Osteocyte (in vitro differentiated cells): Measurements from ENCODE around the gene ACOXL. TPM values are rescaled to one million over a fixed set of nuclear protein-coding genes. Genes with fewer than 3 reads are reported as not detected.

Experiments
- DNase-seq: peaks from one replicate; pipeline ENCODE4 v3.0.0; 2021; ENCODE audit warnings: mixed read lengths; ENCODE audit not compliant: unreplicated experiment; ENCODE audit errors: extremely low spot score
- H3K27ac Mint-ChIP-seq: one replicate; pipeline ENCODE4 v1.8.0; 2021; ENCODE audit warnings: mild to moderate bottlenecking, mixed read lengths; ENCODE audit not compliant: unreplicated experiment
- H3K27me3 Mint-ChIP-seq: one replicate; pipeline ENCODE4 v1.8.0; 2021; ENCODE audit warnings: mixed read lengths; ENCODE audit not compliant: unreplicated experiment
- H3K36me3 Mint-ChIP-seq: one replicate; pipeline ENCODE4 v1.8.0; 2021; ENCODE audit warnings: mixed read lengths; ENCODE audit not compliant: unreplicated experiment
- H3K4me1 Mint-ChIP-seq: one replicate; pipeline ENCODE4 v1.8.0; 2021; ENCODE audit warnings: mixed read lengths; ENCODE audit not compliant: unreplicated experiment
- H3K4me3 Mint-ChIP-seq: one replicate; pipeline ENCODE4 v1.8.0; 2021; ENCODE audit warnings: mild to moderate bottlenecking, moderate library complexity, mixed read lengths; ENCODE audit not compliant: unreplicated experiment
- H3K9me3 Mint-ChIP-seq: one replicate; pipeline ENCODE4 v1.8.0; 2021; ENCODE audit warnings: mixed read lengths; ENCODE audit not compliant: unreplicated experiment
- total RNA-seq: library from RNA; stranded (reverse); gene quantifications from 2 replicates; pipeline ENCODE4 v1.2.1, GENCODE V29; 2021
- TF ChIP-seq, protein P1 (sequence below): fragments of 200-600 bp; sonication (generic); IDR thresholded peaks from 2 replicates; pipeline ENCODE4 v1.5.0; 2021; ENCODE audit warnings: antibody characterized with exemption, mild to moderate bottlenecking, moderate library complexity

Gene ACOXL
- total RNA-seq, 1 donor from 2014 or later = not detected

DNA sequence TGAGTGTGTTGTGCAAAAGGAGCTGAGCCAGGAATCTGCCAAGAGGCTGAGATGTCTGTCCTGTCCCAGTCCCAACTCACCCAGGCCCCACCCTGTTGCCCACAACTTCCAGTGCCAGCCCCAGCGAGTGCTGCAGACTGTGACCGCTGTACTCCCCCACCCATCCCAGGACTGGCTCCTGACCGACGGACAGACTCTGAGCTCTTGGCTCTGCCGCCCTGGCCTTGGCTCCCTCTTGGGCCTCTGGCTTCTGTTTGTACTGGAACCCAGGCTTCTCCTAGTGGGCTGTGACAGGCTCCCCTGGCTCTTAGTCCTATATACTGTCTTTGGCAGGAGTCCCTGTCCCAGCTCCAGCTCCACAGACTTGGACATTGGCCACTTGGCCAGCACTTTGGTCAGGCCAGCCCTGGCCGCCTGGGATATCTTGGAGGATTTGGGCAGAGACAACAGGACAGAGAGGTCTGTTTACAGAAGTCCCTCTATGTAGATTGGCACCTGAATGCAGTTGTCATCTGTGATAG, 41.1 kb downstream of the ACOXL start:
- Mint-ChIP-seq H3K36me3 (no peaks in the 10 kb centered on the region), H3K27me3 (peaks cover 63% of the 10 kb centered on the region), H3K27ac (no peak overlapping the region), H3K9me3 (no peaks in the 10 kb centered on the region), H3K4me3 (no peak overlapping the region), H3K4me1 (peaks cover 7% of the 10 kb centered on the region)
- DNase-seq = no peak
- TF ChIP-seq, protein P1, sequence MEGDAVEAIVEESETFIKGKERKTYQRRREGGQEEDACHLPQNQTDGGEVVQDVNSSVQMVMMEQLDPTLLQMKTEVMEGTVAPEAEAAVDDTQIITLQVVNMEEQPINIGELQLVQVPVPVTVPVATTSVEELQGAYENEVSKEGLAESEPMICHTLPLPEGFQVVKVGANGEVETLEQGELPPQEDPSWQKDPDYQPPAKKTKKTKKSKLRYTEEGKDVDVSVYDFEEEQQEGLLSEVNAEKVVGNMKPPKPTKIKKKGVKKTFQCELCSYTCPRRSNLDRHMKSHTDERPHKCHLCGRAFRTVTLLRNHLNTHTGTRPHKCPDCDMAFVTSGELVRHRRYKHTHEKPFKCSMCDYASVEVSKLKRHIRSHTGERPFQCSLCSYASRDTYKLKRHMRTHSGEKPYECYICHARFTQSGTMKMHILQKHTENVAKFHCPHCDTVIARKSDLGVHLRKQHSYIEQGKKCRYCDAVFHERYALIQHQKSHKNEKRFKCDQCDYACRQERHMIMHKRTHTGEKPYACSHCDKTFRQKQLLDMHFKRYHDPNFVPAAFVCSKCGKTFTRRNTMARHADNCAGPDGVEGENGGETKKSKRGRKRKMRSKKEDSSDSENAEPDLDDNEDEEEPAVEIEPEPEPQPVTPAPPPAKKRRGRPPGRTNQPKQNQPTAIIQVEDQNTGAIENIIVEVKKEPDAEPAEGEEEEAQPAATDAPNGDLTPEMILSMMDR = no peak

GRCh38 chr2:110774701-110775100, 42.3 kb downstream of the ACOXL start:
- Mint-ChIP-seq H3K36me3 (no peaks in the 10 kb centered on the region), H3K4me3 (no peak overlapping the region), H3K4me1 (peaks cover 7% of the 10 kb centered on the region), H3K27me3 (peaks cover 69% of the 10 kb centered on the region), H3K27ac (no peak overlapping the region), H3K9me3 (no peaks in the 10 kb centered on the region)
- TF ChIP-seq, protein P1 = no peak
- no peak for DNase-seq

DNA sequence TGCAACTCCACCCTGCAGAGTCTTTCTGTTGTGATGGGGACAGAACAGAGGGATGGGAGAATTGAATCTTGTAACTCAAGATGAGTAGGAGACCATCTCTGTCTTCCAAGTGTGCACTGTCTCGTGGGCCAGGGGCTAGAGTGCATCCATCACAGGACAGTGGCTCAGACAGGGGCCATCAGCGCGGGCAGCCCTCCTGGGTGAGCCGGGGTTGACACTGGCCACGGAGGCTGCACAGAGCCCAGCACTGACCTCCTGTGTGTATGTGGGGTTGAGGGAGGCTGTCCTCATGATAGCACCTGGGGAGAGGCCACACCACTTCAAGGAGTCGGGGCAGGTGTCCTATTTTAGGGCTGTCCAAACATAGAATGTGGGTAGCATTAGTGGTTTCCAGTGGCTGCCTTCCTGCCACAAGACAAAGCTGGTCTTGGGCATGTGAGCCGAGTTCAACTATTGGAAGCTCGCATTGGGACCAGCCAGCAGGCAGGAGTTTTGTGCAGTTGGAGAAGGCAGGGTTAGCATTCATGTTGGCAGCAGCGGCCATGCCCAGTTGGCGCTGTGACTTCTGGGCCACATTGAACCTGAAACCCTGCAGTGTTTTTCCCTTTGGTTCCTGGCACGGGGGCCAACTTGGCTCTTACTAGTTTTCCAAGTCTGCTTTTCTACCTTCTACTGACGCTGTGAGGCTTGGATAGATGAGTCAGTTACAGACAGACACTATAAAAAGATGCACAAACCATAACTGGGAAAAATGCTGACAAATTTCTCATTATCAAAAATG, 45.3 kb downstream of the ACOXL start:
- H3K27me3 Mint-ChIP-seq = peaks cover 71% of the 10 kb centered on the region
- no peaks in the 10 kb centered on the region for H3K4me1 Mint-ChIP-seq
- TF ChIP-seq, protein P1 = no peak
- no peak for DNase-seq
- H3K27ac Mint-ChIP-seq = no peak overlapping the region
- H3K36me3 Mint-ChIP-seq = no peaks in the 10 kb centered on the region
- no peaks in the 10 kb centered on the region for H3K9me3 Mint-ChIP-seq
- no peak overlapping the region for H3K4me3 Mint-ChIP-seq

- Mint-ChIP-seq H3K36me3 (no peaks in the 10 kb centered on the region), H3K4me1 (no peaks in the 10 kb centered on the region), H3K9me3 (no peaks in the 10 kb centered on the region), H3K27me3 (peaks cover 72% of the 10 kb centered on the region), H3K4me3 (no peak overlapping the region), H3K27ac (no peak overlapping the region)
- TF ChIP-seq, protein P1 = no peak
- DNase-seq = no peak
Measured at GRCh38 chr2:110780461-110780860, 48.1 kb downstream of the ACOXL start.

- H3K4me3 Mint-ChIP-seq = no peak overlapping the region
- TF ChIP-seq, protein P1 = no peak
- no peak overlapping the region for H3K27ac Mint-ChIP-seq
- no peaks in the 10 kb centered on the region for H3K9me3 Mint-ChIP-seq
- DNase-seq = no peak
- H3K4me1 Mint-ChIP-seq = no peaks in the 10 kb centered on the region
- H3K27me3 Mint-ChIP-seq = peaks cover 74% of the 10 kb centered on the region
- H3K36me3 Mint-ChIP-seq = no peaks in the 10 kb centered on the region
Measured at GRCh38 chr2:110783196-110783873, 51.0 kb downstream of the ACOXL start.
